WTC11 (cell line): ENCODE measurements around the gene TCF12. TPM values are rescaled to one million over a fixed set of nuclear protein-coding genes. Genes with fewer than 3 reads are reported as not detected.

Experiments
- ATAC-seq: fragments of 200-7000 bp; cut with Tn5 transposase; 2 replicates; pipeline ENCODE4 v1.10.0; 2021; ENCODE audit warnings: mild to moderate bottlenecking, moderate library complexity
- CTCF ChIA-PET: fragments of 300-600 bp; sonication (Branson Sonifier 250); formaldehyde crosslinking; loops from one replicate; lab custom pipeline; 2021; ENCODE audit warnings: antibody characterized with exemption; lab: Charles Lee
- POLR2A ChIA-PET: fragments of 350-600 bp; sonication (Branson Sonifier 250); formaldehyde crosslinking; loops from one replicate; lab custom pipeline; 2021; ENCODE audit warnings: antibody characterized with exemption; lab: Charles Lee
- DNase-seq: peaks from one replicate; pipeline ENCODE4 v3.0.0; 2021; ENCODE audit warnings: low spot score
- H3K27ac Mint-ChIP-seq: 2 replicates; pipeline ENCODE4 v1.8.0; 2021; ENCODE audit warnings: mixed read lengths
- H3K27me3 Mint-ChIP-seq: 2 replicates; pipeline ENCODE4 v1.8.0; 2021; ENCODE audit warnings: low read depth, mild to moderate bottlenecking, moderate library complexity, mixed read lengths
- H3K36me3 Mint-ChIP-seq: 2 replicates; pipeline ENCODE4 v1.8.0; 2021; ENCODE audit warnings: mixed read lengths
- H3K4me1 Mint-ChIP-seq: 2 replicates; pipeline ENCODE4 v1.8.0; 2022; ENCODE audit warnings: mixed read lengths
- H3K4me3 Mint-ChIP-seq: 2 replicates; pipeline ENCODE4 v1.8.0; 2021; ENCODE audit warnings: mild to moderate bottlenecking, moderate library complexity, mixed read lengths
- H3K9me3 Mint-ChIP-seq: 2 replicates; pipeline ENCODE4 v1.8.0; 2021; ENCODE audit warnings: mixed read lengths
- ARID4B ChIP-seq: sonication (generic); formaldehyde crosslinking; IDR thresholded peaks from 2 replicates; pipeline ENCODE4 v1.8.0; 2023; ENCODE audit warnings: missing genetic modification reagents, mild to moderate bottlenecking, borderline replicate concordance
- E2F1 ChIP-seq: sonication (generic); formaldehyde crosslinking; IDR thresholded peaks from 2 replicates; pipeline ENCODE4 v1.8.0; 2022; ENCODE audit warnings: mild to moderate bottlenecking, missing genetic modification reagents
- IRF1 ChIP-seq: sonication (generic); formaldehyde crosslinking; IDR thresholded peaks from 2 replicates; pipeline ENCODE4 v1.8.0; 2023; ENCODE audit warnings: missing genetic modification reagents
- IRF2 ChIP-seq: sonication (generic); formaldehyde crosslinking; IDR thresholded peaks from 2 replicates; pipeline ENCODE4 v1.8.0; 2022; ENCODE audit warnings: low read depth, missing genetic modification reagents, borderline replicate concordance
- JUN ChIP-seq: sonication (generic); formaldehyde crosslinking; IDR thresholded peaks from 2 replicates; pipeline ENCODE4 v1.8.0; 2023; ENCODE audit warnings: mild to moderate bottlenecking, missing genetic modification reagents
- RORB ChIP-seq: fragments of 250-450 bp; sonication (Bioruptor Pico); IDR thresholded peaks from 2 replicates; pipeline ENCODE4 v1.9.0; 2021; ENCODE audit warnings: mild to moderate bottlenecking
- ZBTB43 ChIP-seq: sonication (generic); formaldehyde crosslinking; IDR thresholded peaks from 2 replicates; pipeline ENCODE4 v1.8.1; 2023; ENCODE audit warnings: mild to moderate bottlenecking, missing genetic modification reagents
- ZNF317 ChIP-seq: sonication (generic); formaldehyde crosslinking; IDR thresholded peaks from 2 replicates; pipeline ENCODE4 v1.8.1; 2023; ENCODE audit warnings: low read depth, mild to moderate bottlenecking, moderate library complexity, missing genetic modification reagents, borderline replicate concordance
- ZNF423 ChIP-seq: fragments of 250-450 bp; sonication (Bioruptor Pico); IDR thresholded peaks from 2 replicates; pipeline ENCODE4 v2.1.2; 2022; ENCODE audit warnings: mild to moderate bottlenecking, moderate library complexity
- ZNF512 ChIP-seq: sonication (generic); formaldehyde crosslinking; IDR thresholded peaks from 2 replicates; pipeline ENCODE4 v1.8.1; 2022; ENCODE audit warnings: missing genetic modification reagents, borderline replicate concordance
- total RNA-seq: library from RNA; stranded (reverse); gene quantifications from 3 replicates; pipeline ENCODE4 v1.2.3, GENCODE V29; 2021

The TCF12 gene
- total RNA-seq, 1 experiment from 2014 or later: 73.2 TPM

GRCh38 chr15:57223345-57223744 lies 304.9 kb downstream of the TCF12 start:
- Mint-ChIP-seq H3K4me3 (no peak overlapping the region), H3K4me1 (peaks cover 66% of the 10 kb centered on the region), H3K9me3 (no peaks in the 10 kb centered on the region), H3K36me3 (no peaks in the 10 kb centered on the region), H3K27me3 (no peaks in the 10 kb centered on the region), H3K27ac (no peak overlapping the region)
- ATAC-seq: no peak
- no peak for DNase-seq
- ChIA-PET POLR2A (interaction anchor here (0.6 kb wide), 1 partner anchor 109 kb away, joined by 6 read pairs; no protein-coding TSS in a partner anchor), CTCF (interaction anchor here (1.5 kb wide), 1 partner anchor 83 kb away, joined by 5 read pairs; no protein-coding TSS in a partner anchor)
- TF ChIP-seq E2F1 (CRISPR knock-in tag): no peak

- CTCF ChIA-PET: interaction anchor here (1.5 kb wide), 1 partner anchor 82 kb away, joined by 5 read pairs; no protein-coding TSS in a partner anchor
- H3K27me3 Mint-ChIP-seq: no peaks in the 10 kb centered on the region
- H3K9me3 Mint-ChIP-seq: no peaks in the 10 kb centered on the region
- peaks cover 63% of the 10 kb centered on the region for H3K4me1 Mint-ChIP-seq
- POLR2A ChIA-PET: interaction anchor here (0.6 kb wide), 1 partner anchor 108 kb away, joined by 6 read pairs; no protein-coding TSS in a partner anchor
- no peak for DNase-seq
- H3K36me3 Mint-ChIP-seq: no peaks in the 10 kb centered on the region
- ATAC-seq: no peak
- no peak overlapping the region for H3K4me3 Mint-ChIP-seq
- no peak for TF ChIP-seq RORB (CRISPR knock-in tag)
- peak overlapping the region; percentile 93 for H3K27ac Mint-ChIP-seq
Observed at GRCh38 chr15:57223887-57224286, 305.4 kb downstream of the TCF12 start.

GRCh38 chr15:57224664-57225063 lies 306.2 kb downstream of the TCF12 start:
- H3K4me1 Mint-ChIP-seq: peaks cover 56% of the 10 kb centered on the region
- ChIA-PET POLR2A (no interaction called here), CTCF (no interaction called here)
- no peaks in the 10 kb centered on the region for H3K9me3 Mint-ChIP-seq
- no peak overlapping the region; the same call in 1 of the 2 replicates for H3K27ac Mint-ChIP-seq
- no peaks in the 10 kb centered on the region for H3K27me3 Mint-ChIP-seq
- TF ChIP-seq ZNF317 (CRISPR knock-in tag): no peak
- no peak for TF ChIP-seq ZNF512 (CRISPR knock-in tag)
- no peak for TF ChIP-seq ZNF423 (CRISPR knock-in tag)
- TF ChIP-seq IRF2 (CRISPR knock-in tag): no peak
- no peak for TF ChIP-seq ZBTB43 (CRISPR knock-in tag)
- no peak for TF ChIP-seq JUN (CRISPR knock-in tag)
- TF ChIP-seq IRF1 (CRISPR knock-in tag): no peak
- TF ChIP-seq ARID4B: no peak
- H3K4me3 Mint-ChIP-seq: no peak overlapping the region
- DNase-seq (no peak), ATAC-seq (no peak)
- H3K36me3 Mint-ChIP-seq: no peaks in the 10 kb centered on the region
